OCI-LY3 (cell line): ENCODE results near the gene TGFBRAP1.

Source experiments
- H2AFZ ChIP-seq: fragments of 200-600, 300-600 bp; shearing (Covaris generic); 2 replicates; pipeline ENCODE4 v1.6.0; 2014; ENCODE audit warnings: antibody characterized with exemption, low read depth, low read length
- H3K27ac ChIP-seq: fragments of 200-600, 300-600 bp; sonication (generic); 2 replicates; pipeline ENCODE4 v1.5.1; 2014; ENCODE audit warnings: mild to moderate bottlenecking, low read length, moderate library complexity, mixed read lengths
- H3K27me3 ChIP-seq: fragments of 200-600, 300-600 bp; sonication (generic); 2 replicates; pipeline ENCODE4 v1.6.1; 2014; ENCODE audit warnings: low read depth, low read length, mixed read lengths
- H3K36me3 ChIP-seq: fragments of 200-600, 300-600 bp; sonication (generic); replicated peaks from 2 replicates; pipeline ENCODE3; 2014; ENCODE audit warnings: low read depth, low read length, mixed read lengths
- H3K4me1 ChIP-seq: fragments of 300-600, 200-600 bp; sonication (generic); 2 replicates; pipeline ENCODE4 v1.6.1; 2014; ENCODE audit warnings: low read length, mixed read lengths
- H3K4me2 ChIP-seq: fragments of 200-600, 300-600 bp; sonication (generic); 2 replicates; pipeline ENCODE4 v1.6.1; 2014; ENCODE audit warnings: low read length, mixed read lengths
- H3K4me3 ChIP-seq: fragments of 300-600, 200-600 bp; sonication (generic); 2 replicates; pipeline ENCODE4 v1.5.1; 2014; ENCODE audit warnings: antibody characterized with exemption, mild to moderate bottlenecking, low read length, moderate library complexity
- H3K79me2 ChIP-seq: fragments of 300-600, 200-600 bp; shearing (Covaris generic); 2 replicates; pipeline ENCODE4 v1.6.1; 2014; ENCODE audit warnings: mild to moderate bottlenecking, low read length, mixed read lengths
- H3K9ac ChIP-seq: fragments of 300-600, 200-600 bp; shearing (Covaris generic); 2 replicates; pipeline ENCODE4 v1.6.0; 2014; ENCODE audit warnings: mild to moderate bottlenecking, low read length, moderate library complexity
- H3K9me3 ChIP-seq: fragments of 200-600, 300-600 bp; shearing (Covaris generic); 2 replicates; pipeline ENCODE4 v1.6.1; 2014; ENCODE audit warnings: low read length, mixed read lengths; ENCODE audit not compliant: insufficient read depth
- H4K20me1 ChIP-seq: fragments of 200-600, 300-600 bp; sonication (generic); 2 replicates; pipeline ENCODE4 v1.6.1; 2016; ENCODE audit warnings: low read length, mixed read lengths; ENCODE audit not compliant: insufficient read depth
- CTCF ChIP-seq: fragments of 200-600, 300-600 bp; sonication (generic); IDR thresholded peaks from 2 replicates; pipeline ENCODE4 v1.5.1; 2014; ENCODE audit warnings: antibody characterized with exemption, low read length, low read depth
- EZH2phosphoT487 ChIP-seq: fragments of 200-600 bp; shearing (Covaris generic); IDR thresholded peaks from 2 replicates; pipeline ENCODE4 v1.6.1; 2018; ENCODE audit warnings: antibody characterized with exemption, mixed run types, low read depth

TGFBRAP1 gene

DNA sequence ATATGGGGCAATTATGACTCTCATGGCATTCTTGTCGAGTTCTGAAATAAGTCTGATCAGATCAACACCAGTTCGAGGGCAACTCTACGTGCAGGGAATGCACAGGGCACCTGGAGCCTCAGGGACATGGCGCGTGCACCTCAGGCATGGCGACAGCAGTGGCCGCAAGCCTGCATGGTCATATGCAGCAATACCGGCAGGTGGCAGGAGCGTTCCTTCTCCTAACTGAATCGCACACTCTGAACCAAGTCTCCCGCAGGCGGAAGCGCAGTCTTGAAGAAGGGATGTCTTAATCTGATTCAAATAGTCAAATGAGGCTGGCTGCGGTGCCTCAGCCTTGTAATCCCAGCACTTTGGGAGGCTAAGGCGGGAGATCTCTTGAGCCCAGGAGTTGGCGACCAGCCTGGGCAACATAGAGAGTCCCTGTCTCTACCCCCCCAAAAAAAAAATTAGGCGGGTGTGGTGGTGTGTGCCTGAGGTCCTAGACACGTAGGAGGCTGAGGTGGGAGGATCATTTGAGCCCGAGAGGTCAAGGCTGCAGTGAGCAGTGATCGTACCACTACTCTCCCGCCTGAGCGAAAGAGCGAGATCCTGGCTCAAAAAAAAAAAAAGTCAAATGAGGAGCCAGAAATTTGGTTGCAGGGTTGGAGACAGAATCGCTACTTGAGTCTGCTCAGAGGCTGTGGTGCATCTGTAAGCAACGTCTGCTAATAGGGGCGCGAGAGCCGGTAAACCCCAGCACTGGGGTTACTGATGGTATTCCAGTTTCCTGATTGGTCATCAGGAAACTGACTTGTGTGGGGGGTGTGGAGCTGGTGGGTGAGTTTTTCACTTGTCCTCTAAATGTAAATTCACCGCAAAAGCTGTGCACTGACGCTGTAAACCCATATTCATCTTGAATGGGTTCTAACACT is 40.5 kb upstream of the TGFBRAP1 start:
- Histone ChIP-seq H3K4me3 (peak overlapping the region; percentile 79), H3K79me2 (no peaks in the 10 kb centered on the region), H3K9ac (peak overlapping the region; percentile 52), H3K36me3 (no peaks in the 10 kb centered on the region), H4K20me1 (no peaks in the 10 kb centered on the region), H3K27me3 (0 out of 2 replicates have a peak, but pooled peaks cover 5% of the 10 kb centered on the region), H3K4me2 (peak overlapping the region; percentile 77), H2AFZ (peak overlapping the region; percentile 86), H3K9me3 (no peaks in the 10 kb centered on the region), H3K4me1 (peaks cover 6% of the 10 kb centered on the region), H3K27ac (no peak overlapping the region)
- peak; percentile 82 for TF ChIP-seq CTCF
- TF ChIP-seq EZH2phosphoT487, result no peak

DNA sequence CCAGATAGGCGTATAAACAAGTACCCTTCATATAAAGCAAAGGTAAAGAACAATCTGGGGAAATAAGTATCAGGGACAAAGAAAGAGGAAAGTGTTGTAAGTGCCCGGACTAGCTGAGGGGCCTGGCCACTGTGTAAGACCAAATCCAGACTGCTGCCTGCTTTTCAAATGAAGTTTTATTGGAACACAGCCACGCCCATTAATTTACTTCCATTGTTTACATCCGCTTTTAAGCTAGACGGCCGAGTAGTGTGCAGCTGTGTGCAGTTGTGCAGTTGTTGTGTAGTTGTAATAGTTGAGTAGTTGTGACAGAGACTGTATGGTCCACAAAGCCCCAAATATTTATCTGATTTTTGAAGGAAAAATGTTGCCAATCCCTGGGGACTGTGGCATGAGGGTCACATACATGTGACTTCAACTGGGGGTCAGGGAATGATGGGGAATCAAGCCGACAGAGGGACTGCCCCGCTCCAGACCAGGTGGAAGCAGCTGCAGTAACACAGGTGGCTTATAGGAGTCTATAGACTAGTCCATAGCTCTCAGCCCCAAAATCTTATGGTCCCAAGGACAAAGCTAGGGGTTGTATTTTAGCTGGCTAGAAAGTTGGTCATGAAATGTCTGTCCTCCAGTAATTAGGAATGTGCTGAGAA is 39.3 kb upstream of the TGFBRAP1 start:
- Histone ChIP-seq H3K4me1 (peaks cover 6% of the 10 kb centered on the region), H4K20me1 (no peaks in the 10 kb centered on the region), H3K4me2 (no peak overlapping the region), H3K9me3 (no peaks in the 10 kb centered on the region), H3K79me2 (no peaks in the 10 kb centered on the region), H3K27ac (no peak overlapping the region), H3K27me3 (0 out of 2 replicates have a peak, but pooled peaks cover 5% of the 10 kb centered on the region), H2AFZ (no peak overlapping the region), H3K9ac (no peak overlapping the region), H3K36me3 (no peaks in the 10 kb centered on the region), H3K4me3 (no peak overlapping the region)
- TF ChIP-seq EZH2phosphoT487, result no peak
- TF ChIP-seq CTCF, result no peak

DNA sequence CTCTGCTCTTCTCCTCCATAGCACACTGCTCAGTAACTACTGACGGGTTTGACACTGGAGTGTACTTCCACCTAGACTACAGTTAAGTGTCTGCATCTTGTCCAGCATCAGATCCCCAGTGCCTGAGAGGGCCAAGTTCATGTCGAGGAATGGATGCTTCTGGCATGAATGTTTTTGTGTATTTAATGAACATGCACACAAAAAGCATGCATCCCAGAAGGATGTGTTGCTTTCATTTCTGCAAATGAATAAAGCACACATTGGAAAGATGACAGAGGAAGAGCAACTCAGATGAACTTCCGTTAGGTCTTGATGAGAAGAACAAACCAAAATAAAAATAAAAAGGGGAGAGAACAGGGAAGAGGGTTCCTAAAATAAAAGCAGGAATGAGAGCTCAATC is 35.7 kb upstream of the TGFBRAP1 start:
- no peak overlapping the region for H3K9ac ChIP-seq
- H3K9me3 ChIP-seq, result no peaks in the 10 kb centered on the region
- H3K4me1 ChIP-seq, result peaks cover 2% of the 10 kb centered on the region; the same call in 1 of the 2 replicates
- no peak overlapping the region for H3K4me3 ChIP-seq
- peaks cover 8% of the 10 kb centered on the region for H3K36me3 ChIP-seq
- no peaks in the 10 kb centered on the region for H3K79me2 ChIP-seq
- H3K27me3 ChIP-seq, result 0 out of 2 replicates have a peak, but pooled peaks cover 5% of the 10 kb centered on the region
- no peaks in the 10 kb centered on the region for H4K20me1 ChIP-seq
- no peak overlapping the region for H3K4me2 ChIP-seq
- no peak overlapping the region for H3K27ac ChIP-seq
- H2AFZ ChIP-seq, result no peak overlapping the region
- no peak for TF ChIP-seq CTCF
